ENCODE data around the gene MLST8.
"Not testable (repeated sequence)": the region's sequence is repeated elsewhere in the genome, so short reads cannot be mapped to it uniquely, and the experiment has no call there.

Gene MLST8

DNA sequence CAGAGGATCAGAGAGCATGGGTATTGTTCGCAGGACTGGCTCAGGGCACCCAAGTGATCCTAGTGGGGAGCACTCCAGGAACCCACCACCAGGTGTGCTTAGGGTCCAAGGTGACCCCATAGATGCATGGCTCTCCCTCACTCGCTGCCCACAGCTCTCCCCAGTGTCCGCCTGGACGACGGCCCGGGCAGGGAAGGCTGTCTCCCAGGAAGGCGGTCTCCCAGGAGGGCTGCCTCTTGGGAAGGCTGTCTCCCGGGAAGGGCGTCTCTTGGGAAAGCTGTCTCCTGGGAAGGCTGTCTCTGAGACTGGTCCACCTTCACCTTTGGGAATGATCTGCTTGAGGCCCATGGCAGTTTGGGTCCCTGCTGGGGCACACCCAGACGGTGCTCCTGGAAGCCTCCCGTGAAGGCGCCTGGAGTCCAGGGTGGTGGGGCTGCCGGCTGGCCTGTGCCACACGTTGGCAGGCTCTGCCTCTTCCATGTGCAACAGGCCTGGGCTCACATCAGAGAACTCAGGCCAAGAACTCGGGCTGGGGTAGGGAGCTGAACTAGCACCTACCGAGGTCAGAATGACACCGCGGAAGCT lies 41.1 kb downstream of the MLST8 start:
- DNase-seq (ENCODE audit: low read depth) = no peak

DNA sequence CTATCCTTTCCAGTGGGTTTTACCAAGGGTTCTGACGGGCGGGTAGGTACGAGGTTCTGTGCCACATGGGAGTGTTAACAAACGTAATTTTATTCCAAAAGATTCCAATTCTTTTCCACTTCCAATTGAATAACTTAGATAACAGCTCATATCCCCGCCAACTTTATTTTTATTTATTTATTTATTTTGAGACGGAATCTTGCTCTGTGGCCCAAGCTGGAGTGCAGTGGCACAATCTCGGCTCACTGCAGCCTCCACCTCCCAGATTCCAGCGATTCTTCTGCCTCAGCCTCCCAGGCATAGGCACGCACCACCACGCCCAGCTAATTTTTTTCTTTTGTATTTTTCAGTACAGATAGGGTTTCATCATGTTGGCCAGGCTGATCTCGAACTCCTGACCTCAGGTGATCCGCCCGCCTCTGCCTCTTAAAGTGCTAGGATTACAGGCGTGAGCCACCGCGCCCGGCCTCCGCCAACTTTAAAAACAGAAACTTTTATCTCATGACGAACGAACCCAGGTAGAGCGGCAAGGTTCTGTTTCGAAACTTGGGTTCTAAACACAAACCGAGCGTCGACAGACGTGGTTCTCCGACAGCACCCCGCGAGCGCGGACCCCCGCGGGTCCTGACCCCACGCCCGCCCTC lies 45.5 kb downstream of the MLST8 start:
- no peak for DNase-seq (ENCODE audit: low read depth)

DNA sequence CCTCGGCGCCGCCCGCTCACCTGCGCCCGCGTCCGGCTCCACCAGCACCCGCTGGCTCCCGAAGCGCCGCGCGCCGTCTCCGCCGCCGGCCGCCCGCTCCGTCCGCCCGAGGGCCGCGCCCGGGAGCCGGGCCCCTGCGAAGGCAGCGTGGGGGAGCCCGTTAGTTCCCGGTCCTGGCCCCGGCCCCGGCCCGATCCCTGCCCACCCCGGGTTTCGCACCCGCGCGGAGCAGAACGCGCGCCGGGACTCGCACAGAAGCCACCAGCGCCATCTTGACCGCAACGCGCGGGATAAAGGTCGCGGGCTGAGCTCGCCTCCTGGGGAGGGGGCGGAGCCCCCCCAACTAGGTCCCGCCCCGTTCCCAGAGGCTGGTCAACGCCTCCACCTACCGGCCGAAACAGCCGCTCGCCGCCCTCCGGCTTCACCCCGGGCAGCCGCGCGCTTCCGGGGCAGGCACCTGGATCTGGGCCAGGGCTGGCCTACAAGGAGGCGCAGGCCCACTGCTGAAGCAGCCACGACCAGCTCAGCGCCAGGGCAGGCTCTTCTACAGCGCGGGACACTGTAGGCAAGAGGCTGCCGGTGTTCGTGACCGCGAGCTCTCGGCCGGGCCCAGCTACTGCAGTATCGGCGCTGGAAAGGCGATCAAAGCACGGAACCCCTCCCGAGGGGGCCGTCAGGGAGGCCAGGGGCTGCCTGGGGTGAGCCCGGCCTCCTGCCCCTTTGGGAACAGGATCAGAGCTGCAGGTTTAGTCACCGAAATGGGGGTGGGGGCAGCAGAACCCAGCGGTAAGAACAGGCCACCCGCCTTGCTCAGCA lies 46.2 kb downstream of the MLST8 start, which contains the start of gene ECI1:
TSS of gene ECI1 (minus strand) at position 292 of the 816 bp plus-strand sequence. CDS start at position 271, 21 bp downstream.
- peak; percentile 57 for DNase-seq (ENCODE audit: low read depth)

DNA sequence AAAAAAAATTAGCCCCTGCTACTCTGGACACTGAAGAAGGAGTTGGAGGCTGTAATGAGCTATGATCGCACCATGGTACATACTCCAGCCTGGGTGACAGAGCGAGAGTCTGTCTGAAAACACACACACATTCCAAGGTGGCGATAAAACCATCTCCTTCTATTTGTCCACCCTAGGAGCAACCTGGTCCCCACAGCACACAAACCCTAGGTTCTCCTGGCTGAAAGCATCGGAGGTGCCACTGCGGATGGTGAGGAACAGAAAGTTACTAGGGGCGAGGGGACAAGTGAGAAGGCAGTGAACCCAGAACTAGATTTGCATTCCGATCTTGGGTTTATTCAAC lies 47.5 kb downstream of the MLST8 start:
- DNase-seq (ENCODE audit: low read depth) = no peak

DNA sequence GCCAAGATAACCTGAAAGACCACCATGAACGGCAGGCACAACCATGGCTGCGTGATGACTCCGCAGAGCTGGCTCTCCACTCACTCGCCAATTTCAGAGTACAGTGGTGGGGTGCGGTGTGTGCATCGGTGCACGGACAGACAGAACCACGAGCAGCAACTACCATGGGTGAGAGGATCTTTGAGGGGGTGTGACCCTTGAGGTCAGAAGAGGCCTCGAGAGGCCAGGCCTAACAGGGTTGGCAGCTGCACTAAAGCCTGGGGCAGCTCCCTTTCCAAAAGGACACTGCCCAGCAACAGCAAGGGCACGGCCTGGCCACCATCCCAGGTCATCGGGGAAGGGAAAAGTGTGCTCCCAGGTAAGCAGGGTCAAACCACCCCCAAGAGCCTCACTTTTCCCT lies 48.0 kb downstream of the MLST8 start:
- no peak for DNase-seq (ENCODE audit: low read depth)

DNA sequence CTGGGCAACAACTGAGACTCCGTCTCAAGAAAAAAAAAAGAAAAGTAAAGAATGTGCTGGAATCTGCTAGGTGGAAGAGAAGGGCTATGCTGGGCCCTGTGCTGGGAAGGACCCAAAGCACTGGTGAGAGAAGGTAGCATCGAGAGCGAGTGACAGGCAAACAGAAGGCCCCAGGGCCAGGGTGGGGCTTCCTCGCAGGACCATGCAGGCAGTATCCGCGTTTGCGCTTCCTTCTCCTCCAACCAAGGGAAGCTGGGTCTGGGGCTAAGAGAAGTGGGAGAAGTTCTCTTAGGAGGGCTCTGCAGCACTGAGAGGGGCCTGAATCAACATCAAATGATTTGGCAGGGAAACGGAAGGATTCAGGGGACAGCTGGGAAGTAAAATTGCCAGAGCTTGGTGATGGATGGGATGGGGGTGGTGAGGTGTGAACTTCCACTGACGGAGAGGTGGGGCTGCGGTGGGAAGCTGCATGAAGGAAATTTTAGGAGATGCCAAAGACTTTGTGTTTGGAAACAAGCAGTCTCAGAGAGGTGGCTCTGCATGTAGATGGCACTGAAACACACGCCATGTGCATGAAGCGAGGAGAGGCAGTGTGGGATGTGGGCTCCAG lies 51.4 kb downstream of the MLST8 start:
- DNase-seq (ENCODE audit: low read depth) = no peak

GRCh38 chr16:2257726-2258125 lies 52.5 kb downstream of the MLST8 start:
- no peak for DNase-seq (ENCODE audit: low read depth)

DNA sequence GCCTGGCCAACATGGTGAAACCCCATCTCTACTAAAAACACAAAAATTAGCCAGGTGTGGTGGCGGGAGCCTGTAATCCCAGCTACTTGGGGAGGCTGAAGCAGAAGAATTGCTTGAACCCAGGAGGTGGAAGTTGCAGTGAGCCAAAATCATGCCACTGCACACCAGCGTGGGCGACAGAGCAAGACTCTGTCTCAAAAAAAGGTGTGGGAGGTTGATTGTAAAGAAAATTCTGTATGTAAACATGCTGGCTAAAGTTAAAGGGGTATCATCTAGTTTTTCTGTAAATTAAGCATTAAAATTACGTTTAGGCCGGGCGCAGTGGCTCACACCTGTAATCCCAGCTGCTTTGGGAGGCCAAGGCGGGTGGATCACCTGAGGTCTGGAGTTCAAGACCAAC lies 53.3 kb downstream of the MLST8 start:
- DNase-seq (ENCODE audit: low read depth) = not testable (repeated sequence)

Data from stimulated activated CD8-positive, alpha-beta memory T cell treated with anti-CD3 and anti-CD28 coated beads, Interleukin-12 subunit alpha, Interleukin-12 subunit beta, amount 100 ng/mL, for 1 hour (primary cell).